WERI-Rb-1 (cell line): ENCODE data around the gene SMARCD3.
A peak's percentile ranks its signal among the peaks of the same experiment; 100 is the strongest.

ENCODE experiments used
- DNase-seq: peaks from one replicate; pipeline ENCODE4 v3.0.0-alpha.2; 2020
- H3K27ac ChIP-seq: fragments of 250-450 bp; sonication (Bioruptor Pico); 2 replicates; pipeline ENCODE4 v1.5.1; 2020; ENCODE audit warnings: mild to moderate bottlenecking, moderate library complexity
- H3K27me3 ChIP-seq: fragments of 250-450 bp; sonication (Bioruptor Pico); 2 replicates; pipeline ENCODE4 v1.5.1; 2021; ENCODE audit warnings: mild to moderate bottlenecking, low read depth, moderate library complexity; ENCODE audit not compliant: insufficient read depth, severe bottlenecking
- H3K36me3 ChIP-seq: fragments of 250-450 bp; sonication (Bioruptor Pico); 2 replicates; pipeline ENCODE4 v1.5.1; 2020; ENCODE audit warnings: mild to moderate bottlenecking, moderate library complexity
- H3K4me3 ChIP-seq: 2 replicates; pipeline ENCODE4 v1.5.1; 2011; ENCODE audit warnings: low read depth, mild to moderate bottlenecking, control low read depth, low read length
- H3K9me3 ChIP-seq: fragments of 250-450 bp; sonication (Bioruptor Pico); 2 replicates; pipeline ENCODE4 v1.5.1; 2021; ENCODE audit warnings: mild to moderate bottlenecking, moderate library complexity; ENCODE audit not compliant: severe bottlenecking
- TF ChIP-seq, protein P1 (sequence below): IDR thresholded peaks from 2 replicates; pipeline ENCODE4 v1.5.1; 2011; ENCODE audit warnings: low read depth, mild to moderate bottlenecking, control low read depth, inconsistent platforms, low read length

SMARCD3 gene

DNA sequence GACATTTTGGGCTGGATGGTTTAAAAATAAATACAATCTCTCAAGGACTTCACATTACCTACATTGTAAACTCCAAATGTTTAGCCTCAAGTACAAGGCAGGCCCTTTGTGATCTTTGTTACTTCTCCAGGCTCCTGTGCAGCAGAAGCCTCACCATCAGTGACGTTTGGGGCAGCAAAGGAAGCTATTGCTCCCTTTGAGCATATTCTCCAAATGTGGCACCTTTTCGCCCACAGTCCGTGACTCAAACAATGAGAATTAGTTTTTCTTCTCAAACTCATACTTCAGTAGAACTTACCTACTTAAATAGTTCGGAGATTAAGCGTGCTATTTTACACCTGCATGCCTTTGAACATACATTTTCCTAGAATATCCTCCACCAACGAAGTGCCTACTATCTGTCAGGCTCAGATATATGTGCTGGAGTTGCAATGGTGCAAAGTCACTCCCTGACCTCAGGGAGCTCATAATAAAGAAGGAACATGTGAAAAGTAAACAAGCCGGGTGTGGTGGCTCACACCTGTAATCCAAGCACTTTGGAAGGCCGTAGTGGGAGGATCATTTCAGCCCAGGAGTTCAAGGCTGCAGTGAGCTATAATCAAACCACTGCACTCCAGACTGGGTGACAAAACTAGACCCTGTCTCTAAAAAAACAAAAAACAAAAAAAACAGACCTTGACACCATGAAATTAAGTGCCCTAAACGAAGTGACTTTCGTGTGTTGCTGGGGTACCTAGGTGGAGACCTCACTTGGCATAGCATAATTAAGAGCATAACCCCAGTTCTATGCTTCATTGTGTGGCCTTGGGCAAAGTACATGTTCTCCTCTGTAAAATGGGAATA lies 20.2 kb downstream of the SMARCD3 start:
- no peaks in the 10 kb centered on the region for H3K9me3 ChIP-seq
- TF ChIP-seq, protein P1, sequence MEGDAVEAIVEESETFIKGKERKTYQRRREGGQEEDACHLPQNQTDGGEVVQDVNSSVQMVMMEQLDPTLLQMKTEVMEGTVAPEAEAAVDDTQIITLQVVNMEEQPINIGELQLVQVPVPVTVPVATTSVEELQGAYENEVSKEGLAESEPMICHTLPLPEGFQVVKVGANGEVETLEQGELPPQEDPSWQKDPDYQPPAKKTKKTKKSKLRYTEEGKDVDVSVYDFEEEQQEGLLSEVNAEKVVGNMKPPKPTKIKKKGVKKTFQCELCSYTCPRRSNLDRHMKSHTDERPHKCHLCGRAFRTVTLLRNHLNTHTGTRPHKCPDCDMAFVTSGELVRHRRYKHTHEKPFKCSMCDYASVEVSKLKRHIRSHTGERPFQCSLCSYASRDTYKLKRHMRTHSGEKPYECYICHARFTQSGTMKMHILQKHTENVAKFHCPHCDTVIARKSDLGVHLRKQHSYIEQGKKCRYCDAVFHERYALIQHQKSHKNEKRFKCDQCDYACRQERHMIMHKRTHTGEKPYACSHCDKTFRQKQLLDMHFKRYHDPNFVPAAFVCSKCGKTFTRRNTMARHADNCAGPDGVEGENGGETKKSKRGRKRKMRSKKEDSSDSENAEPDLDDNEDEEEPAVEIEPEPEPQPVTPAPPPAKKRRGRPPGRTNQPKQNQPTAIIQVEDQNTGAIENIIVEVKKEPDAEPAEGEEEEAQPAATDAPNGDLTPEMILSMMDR = no peak
- DNase-seq = no peak
- no peaks in the 10 kb centered on the region for H3K27me3 ChIP-seq
- H3K36me3 ChIP-seq = peaks cover 23% of the 10 kb centered on the region
- peak overlapping the region; percentile 78 for H3K27ac ChIP-seq
- H3K4me3 ChIP-seq = peak overlapping the region; percentile 61

DNA sequence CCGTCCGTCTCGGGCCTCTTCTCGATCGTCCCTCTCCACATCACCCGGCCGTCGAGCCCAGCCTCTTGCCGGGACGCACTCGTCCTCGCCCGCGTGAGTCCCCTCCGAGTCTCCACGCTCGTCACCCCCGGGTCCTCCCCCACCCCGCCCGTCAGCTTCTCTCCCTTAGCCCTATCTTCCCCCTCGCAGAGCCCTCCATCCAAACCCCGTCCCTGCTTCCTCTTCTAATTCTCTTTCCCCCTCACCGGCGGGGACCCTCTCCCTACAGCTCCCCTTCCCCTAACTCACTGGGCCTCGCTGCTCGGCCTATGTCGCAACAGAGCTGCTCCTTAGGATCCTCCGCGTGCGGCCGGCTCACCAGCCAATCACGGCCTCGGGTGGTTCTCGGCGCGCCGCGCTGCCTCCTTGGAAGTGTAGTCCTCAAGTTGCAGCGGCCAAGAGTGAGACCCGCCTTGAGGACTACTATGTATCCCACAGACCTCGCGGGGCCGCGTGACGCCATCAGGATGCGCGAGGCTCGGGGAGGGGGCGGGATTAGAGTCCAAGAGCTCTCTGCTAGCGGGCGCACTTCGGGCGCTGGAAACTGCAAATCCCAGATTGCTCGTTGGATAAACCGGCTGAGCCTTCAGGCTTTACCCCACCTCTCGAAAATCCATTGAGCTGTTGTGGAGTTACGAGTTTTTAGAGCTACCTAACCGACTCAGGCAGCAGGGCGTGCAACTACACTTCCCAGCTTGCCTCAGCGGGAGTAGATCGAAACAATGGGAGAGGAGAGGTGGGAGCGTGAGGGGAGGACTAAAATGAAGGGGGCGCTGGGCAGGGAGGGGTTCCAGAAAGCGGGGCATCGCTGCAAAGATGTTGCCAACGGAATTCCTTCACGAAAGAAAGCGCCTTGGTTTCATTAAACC lies 21.4 kb downstream of the SMARCD3 start, which contains the start of gene ABCF2:
Gene ABCF2 (minus strand): TSS at position 331 of the 908 bp plus-strand sequence. CDS start 747 bp downstream, outside the sequence.
- Histone ChIP-seq H3K27ac (peak within 1 kb of the TSS; percentile 78), H3K36me3 (peaks cover 34% of the 10 kb centered on the region), H3K27me3 (no peaks in the 10 kb centered on the region), H3K4me3 (peak within 1 kb of the TSS; percentile 78), H3K9me3 (no peaks in the 10 kb centered on the region)
- DNase-seq = peak; percentile 100
- TF ChIP-seq, protein P1 = 0 out of 2 replicates have a peak, but pooled peaks have one; percentile 7

GRCh38 chr7:151226560-151226874 lies 22.0 kb downstream of the SMARCD3 start:
- TF ChIP-seq, protein P1 = no peak
- no peaks in the 10 kb centered on the region for H3K27me3 ChIP-seq
- DNase-seq = no peak
- H3K9me3 ChIP-seq = no peaks in the 10 kb centered on the region
- H3K4me3 ChIP-seq = peak overlapping the region; percentile 78
- peaks cover 39% of the 10 kb centered on the region for H3K36me3 ChIP-seq
- peak overlapping the region; percentile 54 for H3K27ac ChIP-seq

- H3K9me3 ChIP-seq = no peaks in the 10 kb centered on the region
- TF ChIP-seq, protein P1 = no peak
- no peak overlapping the region; the same call in 1 of the 2 replicates for H3K27ac ChIP-seq
- peak overlapping the region; percentile 78 for H3K4me3 ChIP-seq
- peaks cover 42% of the 10 kb centered on the region for H3K36me3 ChIP-seq
- no peaks in the 10 kb centered on the region for H3K27me3 ChIP-seq
- DNase-seq = no peak
Measured at GRCh38 chr7:151225948-151226510, 22.5 kb downstream of the SMARCD3 start.

DNA sequence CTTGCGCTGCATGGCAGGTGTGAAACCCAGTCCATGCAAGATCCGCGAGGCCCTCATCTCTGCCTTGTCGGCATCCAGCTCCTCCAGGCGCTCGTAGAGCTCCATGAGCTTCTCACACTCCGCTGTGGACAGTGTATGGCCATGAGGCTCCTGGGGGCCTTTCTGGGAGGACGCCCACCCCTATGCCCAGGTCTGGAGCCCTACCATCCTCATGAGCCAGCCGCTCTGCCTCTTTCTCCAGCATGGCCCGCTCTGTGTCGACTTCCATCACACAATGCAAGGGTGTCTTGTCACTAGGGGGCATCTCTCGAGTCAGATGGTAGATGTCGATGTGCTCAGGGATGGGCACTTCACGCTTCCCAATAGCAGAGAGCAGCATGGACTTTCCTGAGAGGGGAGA lies 24.8 kb downstream of the SMARCD3 start:
- no peak overlapping the region for H3K27ac ChIP-seq
- peaks cover 62% of the 10 kb centered on the region for H3K36me3 ChIP-seq
- DNase-seq = no peak
- H3K4me3 ChIP-seq = no peak overlapping the region
- no peaks in the 10 kb centered on the region for H3K27me3 ChIP-seq
- TF ChIP-seq, protein P1 = no peak
- no peaks in the 10 kb centered on the region for H3K9me3 ChIP-seq
